Tongue (tissue), 2 donors: ENCODE measurements around the gene C5orf46. TPM values are rescaled to one million over a fixed set of nuclear protein-coding genes. Genes with fewer than 3 reads are reported as not detected.
"Not testable (repeated sequence)": the region's sequence is repeated elsewhere in the genome, so short reads cannot be mapped to it uniquely, and the experiment has no call there.

Experiments
- DNase-seq: peaks from one replicate; pipeline ENCODE4 v3.0.0-alpha.2; 2015
- total RNA-seq: library from RNA; depleted of rRNA; stranded (reverse); fragments of >200 nt; gene quantifications from one replicate; pipeline ENCODE4 v1.2.3, GENCODE V29; 2014

C5orf46 gene
- total RNA-seq, 1 donor from 2014 or later: 4.2 TPM

DNA sequence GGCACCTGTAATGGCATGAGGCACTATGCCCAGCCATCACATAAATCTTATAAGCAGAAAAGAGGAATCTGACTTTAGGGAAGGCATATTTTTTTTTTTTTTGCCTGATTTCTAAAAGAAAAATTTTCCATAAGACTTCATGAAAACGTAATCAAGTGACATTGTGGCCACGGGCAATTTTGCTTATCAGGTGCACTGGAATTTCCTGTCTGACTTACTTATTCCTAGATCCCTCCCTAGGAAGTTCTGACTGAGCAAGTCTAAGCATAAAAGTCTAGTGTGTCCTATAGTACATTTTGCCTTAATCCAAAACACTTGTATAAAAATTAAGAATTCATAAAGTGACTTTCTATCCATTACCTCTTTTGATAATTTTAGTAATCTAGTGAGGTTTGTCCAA, 12.5 kb downstream of the C5orf46 start:
- no peak for DNase-seq

DNA sequence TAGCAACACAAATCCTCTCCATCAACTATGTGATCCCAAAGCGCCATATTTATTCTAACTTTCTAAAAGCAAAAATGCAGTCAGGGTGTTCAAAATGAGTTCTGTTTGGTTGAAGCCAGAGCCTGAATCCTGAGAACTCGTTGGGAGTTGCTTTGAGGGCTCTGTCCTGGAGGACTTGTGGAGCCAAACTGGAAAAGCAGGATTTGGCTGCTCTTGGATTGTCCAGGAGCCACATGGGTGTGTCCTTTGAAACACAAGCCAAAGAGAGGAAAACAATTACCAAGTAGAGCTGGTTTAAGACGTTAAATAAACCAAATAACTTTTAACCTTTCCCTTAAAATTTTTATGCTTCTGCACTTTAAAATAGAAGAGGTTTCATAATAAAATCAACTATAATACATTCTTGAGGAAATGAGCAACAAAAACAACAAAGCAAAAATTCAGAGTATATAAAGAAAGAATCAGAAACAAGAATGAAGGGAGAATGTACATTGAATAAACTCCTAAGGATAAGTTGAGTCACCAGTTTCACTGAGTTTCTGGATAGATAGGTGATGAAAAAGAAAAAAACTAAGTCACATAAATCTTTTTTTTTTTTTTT, 13.5 kb downstream of the C5orf46 start:
- peak; percentile 27 for DNase-seq

DNA sequence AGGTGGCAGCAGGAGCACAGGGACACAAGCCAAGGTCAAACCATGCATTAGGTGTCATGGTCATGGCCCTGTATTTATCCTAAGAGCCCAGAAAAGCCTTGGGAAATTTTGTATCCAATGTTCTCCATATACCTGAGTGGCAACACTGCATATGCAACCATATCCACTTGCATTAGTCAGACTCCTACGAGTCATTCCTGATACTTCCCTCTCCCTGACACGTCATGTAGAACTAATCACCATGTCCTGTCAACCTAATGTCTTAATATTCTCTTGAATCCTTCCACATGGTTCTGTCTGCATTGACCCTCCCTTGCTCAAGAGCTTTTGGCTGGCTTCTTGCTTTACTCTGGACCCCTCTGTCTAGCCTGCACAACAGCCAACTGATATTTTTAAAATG, 18.4 kb downstream of the C5orf46 start:
- no peak for DNase-seq

DNA sequence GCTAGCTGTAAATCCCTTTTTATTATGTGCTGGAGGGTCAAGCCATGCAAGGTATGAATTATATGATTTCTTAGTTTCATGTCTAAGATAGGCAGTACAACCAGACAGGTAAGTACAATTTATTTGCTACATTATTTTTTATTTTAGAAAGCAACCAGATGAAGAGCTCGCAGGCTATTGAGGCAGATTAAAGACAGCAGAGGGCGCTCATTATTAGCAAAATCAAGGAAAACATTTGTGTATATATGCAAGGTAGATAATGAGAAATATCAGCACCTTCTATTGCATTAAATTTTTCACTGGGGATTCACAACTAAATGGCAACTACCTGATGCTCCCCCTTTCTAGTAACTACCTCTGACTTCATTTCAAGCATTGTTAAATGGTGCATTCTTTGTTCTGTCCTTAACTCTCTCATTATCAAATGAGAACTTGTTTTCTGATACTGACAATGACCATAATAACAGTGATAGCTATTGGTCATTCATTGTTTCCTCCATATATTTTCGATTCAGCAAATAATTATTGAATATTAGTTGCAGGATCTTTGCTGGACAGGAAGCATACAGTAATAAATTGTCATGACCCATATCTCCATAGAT, 19.2 kb downstream of the C5orf46 start:
- DNase-seq: peak; percentile 21

DNA sequence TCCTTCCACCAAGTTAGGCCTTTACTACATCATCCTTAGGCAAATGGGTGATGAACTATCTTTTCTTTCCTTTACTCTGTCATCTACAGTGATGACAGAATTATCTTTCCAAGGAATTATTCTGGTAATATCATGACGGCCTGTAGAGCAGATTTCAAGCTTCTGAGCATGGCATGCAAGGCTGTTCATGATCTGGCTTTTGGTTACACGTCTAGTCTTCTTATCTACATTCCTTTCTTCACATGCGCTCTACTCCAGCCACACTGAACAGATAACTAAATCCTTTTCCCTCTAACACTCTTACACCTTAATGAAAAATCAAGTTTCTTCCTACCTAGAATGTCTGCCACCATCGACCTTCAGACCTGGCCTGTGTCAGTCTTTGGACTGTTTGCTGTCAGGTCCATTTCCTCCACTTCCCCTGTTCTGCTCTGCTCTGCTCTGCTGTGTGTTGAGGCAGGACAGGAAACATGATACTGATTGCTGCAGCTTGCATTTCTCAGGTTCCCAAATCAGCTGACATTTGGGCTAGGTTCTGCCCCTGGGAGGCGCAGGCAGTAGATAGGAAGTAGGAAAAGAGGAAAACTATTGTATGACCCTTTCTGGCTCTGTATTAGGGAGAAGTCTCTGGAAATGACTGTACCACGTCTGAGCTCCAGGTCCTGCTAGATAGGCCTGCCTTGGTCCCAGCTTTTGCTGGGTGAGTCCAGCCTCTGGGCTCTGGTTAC, 23.6 kb downstream of the C5orf46 start:
- no peak for DNase-seq

DNA sequence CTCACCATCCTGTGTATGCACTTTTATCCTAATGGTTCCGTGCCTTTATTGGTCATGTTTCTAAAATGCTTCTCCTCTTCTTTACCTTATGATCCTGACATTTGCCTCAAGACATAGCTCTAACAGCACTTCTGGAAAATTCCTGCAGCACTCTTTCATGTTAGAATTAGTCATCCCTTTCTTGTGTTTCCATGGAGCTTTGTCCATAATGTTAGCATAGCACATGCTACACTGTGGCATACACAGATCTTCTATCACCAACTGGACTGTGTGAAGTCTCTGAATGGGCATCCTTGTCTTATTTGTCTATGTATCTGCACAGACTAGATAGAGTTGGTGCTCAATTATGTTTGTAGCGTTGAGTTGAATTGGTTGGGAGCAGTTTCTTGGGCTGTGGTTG, 25.9 kb downstream of the C5orf46 start:
- DNase-seq: no peak

DNA sequence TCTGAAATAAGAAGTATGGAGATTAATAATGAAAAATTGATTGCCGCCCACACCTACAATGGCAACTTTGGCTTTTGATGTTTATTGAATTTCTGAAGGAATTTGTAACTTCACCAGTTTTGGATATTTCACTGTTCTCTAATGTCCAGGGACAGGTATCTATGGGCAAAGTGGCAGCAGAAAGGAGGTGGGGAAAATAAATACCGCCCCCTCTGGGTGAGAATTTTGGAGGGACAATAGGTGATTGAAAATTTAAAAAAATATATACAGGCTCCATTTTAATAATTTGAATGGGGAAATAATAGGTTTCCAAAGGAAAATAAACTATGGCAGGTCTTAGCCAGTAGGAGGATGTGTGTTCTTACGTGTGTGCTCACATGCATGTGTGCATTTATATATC, 26.6 kb downstream of the C5orf46 start:
- no peak for DNase-seq

DNA sequence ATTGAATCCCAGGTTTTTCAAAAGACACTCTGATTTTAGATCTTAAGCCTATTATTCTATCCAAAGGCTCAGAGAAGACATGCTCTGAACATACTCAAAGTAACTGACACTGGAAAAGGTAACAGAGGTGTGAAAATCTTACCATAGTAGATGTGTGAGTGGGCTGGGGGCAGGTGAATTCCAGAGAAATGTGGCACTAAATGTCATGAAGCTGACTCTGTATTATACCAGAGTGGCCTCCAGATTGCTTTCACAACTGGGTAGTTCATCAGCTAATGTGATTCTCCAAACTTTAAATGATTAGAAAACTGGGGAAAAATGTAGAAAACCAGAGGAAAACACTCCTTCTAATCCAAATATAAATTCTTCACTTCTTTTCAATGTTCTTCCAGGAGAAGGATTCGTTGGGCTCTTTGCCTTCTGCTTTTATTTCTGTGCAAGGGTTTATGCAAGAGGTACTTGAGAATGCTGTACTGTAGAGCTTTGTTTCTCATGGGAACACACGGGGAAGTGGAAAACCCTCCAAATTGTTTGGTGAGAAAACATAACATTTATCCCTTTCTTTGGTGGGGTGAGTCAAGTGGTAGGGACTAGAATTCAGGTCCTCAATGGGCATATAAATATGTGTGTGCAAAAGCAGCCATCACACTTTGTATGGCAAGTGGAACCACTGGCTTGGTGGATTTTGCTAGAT, 28.1 kb downstream of the C5orf46 start, which contains the start of gene SCGB3A2:
Gene SCGB3A2, plus strand, starts transcription at position 646 of the 694 bp plus-strand sequence. CDS start 93 bp downstream, outside the sequence.
- no peak for DNase-seq

DNA sequence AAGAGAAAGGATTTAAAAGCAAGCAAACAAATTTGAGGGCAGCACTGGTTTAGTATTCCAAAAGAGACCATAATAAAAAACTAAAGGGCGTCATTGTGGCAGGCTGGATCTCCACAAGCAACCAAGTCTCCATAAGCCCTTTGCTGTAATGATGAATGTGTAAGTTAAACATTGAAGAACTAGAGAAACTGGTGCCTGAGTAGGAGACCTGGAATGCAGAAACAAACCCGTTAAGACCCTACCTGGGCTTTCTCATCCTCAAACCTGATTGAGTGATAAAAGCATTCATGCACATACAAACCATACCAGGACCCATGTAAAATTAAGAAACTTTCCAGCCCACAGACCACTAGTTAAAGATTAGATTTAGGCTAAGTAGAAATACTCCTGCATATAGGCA, 29.7 kb downstream of the C5orf46 start:
- no peak for DNase-seq

DNA sequence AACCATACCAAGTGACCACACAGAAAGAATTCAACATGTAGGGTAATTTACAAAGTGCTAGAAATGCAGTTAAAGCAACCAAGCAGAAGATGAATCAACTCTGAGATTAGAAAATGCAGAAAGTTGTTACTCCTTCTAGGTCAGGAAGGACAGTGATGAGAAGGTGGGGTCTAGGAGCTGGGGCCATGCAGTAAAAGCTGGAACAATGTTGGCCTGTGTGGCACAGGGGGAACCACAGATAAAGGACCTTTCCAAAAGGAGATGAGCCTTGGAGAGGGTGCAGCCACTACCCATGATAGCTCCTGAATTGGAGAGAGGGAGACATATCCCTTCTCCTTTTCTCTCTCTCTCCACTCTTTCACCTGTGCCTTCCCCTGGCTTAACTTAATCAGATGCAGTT, 30.2 kb downstream of the C5orf46 start:
- no peak for DNase-seq

DNA sequence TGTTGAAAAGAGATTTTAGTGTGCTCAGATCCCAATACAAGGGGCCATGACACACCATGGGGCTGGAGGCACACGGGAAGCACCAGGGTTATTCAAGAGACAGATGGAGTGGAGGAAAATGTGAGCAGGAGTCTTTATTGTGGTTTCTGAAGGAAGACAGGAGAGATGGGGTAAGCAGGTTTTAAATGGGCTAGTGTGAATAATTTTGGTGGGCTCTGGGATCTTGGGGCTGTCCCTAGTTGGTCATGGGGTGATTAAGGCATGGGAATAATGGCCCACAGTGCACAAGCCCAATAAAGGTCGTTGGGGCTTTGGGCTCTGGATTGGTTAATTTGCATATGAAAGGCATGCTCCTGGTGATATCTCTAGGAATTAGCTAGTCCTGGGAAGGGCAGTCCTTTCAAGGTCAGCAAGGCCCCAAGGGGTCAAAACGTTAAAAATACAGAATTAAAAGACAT, 31.4 kb downstream of the C5orf46 start:
- DNase-seq: no peak

DNA sequence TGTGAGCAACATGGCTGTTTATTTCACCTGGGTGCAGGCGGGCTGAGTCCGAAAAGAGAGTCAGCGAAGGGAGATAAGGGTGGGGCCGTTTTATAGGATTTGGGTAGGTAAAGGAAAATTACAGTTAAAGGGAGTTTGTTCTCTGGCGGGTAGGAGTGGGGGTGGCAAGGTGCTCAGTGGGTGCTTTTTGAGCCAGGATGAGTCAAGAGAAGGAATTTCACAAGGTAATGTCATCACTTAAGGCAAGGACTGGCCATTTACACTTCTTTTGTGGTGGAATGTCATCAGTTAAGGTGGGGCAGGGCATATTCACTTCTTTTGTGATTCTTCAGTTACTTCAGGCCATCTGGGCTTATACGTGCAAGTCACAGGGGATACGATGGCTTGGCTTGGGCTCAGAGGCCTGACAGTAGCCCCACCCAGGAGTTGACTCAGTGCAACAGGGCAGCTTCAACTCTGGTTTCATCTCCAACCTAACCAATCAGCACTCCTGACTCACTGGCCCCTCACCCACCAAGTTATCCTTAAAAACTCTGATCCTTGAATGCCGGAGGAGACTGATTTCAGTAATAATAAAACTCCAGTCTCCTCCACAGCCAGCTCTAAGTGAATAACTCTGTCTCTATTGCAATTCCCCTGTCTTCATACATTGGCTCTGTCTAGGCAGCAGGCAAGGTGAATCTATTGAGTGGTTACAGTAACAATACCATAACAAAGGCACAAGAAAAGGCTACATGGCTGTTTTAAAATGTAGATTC, 32.0 kb downstream of the C5orf46 start:
- not testable (repeated sequence) for DNase-seq

DNA sequence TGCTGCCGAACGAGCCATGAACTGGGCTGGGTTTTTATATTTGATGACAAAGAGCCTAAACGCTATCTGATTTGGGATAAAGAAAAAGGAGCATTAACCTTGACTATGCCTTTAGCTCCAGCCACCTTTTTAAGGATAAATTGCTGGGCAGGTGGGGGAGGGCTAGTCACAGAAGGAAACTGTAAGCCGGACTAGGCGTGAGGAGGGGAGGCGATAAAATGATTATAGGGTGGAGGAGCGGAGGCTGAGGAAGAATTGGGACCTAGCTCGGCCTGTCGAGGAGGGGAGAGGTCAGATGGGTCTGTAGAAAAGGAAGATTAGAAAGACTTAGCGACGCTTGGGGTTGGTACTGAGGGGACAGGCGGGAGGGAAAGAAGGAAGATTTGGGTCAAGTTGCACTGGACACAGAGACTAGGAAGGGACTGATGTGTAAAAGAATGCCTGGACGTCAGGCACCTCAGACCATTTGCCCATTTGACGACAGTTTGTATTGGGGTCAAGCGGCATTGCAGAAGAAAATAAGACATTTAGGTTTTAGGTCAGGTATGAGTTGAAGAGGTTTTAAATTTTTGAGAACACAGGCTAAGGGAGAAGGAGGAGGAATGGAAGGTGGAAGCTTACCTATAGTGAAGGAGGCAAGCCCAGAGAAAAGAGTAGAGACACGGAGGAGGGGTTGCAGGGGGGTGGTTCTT, 33.4 kb downstream of the C5orf46 start:
- not testable (repeated sequence) for DNase-seq

DNA sequence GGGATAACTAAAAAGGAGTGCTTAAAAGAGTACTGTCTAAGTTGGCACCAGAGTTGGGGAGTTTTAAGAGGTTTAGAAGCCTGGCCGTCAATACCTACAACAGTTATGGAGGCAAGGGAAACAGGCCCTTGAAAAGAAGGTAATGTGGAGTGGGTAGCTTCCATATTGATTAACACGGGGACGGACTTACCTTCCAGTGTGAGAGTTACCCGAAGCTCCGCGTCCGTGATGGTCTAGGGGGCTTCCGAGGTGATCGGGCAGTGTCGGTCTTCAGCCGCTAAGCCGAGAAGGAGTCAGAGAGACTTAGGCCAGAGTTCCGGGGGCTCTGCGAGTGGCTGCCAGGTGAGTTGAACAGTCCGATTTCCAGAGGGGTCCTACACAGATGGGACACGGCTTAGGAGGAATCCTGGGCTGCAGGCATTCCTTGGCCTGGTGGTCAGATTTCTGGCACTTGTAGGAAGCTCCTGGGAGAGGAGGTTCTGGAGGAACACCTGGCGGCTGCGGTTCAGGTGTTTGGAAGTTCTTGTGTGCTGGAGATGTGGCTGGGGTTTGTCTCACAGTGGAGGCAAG, 34.3 kb downstream of the C5orf46 start:
- DNase-seq: not testable (repeated sequence)

DNA sequence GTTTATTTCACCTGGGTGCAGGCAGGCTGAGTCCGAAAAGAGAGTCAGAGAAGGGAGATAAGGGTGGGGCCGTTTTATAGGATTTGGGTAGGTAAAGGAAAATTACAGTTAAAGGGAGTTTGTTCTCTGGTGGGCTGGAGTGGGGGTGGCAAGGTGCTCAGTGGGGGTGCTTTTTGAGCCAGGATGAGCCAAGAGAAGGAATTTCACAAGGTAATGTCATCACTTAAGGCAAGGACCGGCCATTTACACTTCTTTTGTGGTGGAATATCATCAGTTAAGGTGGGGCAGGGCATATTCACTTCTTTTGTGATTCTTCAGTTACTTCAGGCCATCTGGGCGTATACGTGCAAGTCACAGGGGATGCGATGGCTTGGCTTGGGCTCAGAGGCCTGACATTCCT, 36.4 kb downstream of the C5orf46 start:
- not testable (repeated sequence) for DNase-seq

DNA sequence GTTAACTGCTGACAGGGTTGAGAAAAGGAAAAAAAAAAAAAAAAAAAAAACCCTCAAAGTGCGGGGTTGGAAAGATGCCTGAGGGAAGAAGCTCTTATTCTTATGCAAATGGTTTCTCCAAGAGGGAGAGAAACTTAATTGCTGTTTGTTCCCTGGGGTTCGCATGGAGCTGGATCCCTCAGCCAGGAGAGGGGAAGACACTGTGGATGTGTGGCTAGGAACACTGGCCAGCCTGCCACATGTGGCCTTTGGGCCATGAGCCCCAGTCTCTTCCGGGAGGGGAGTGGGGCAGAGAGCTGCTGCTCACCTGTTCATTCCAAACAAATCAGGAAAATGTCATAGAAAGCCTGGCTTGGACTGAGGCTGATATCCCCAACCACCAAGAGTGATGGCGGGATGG, 37.2 kb downstream of the C5orf46 start:
- DNase-seq: no peak

DNA sequence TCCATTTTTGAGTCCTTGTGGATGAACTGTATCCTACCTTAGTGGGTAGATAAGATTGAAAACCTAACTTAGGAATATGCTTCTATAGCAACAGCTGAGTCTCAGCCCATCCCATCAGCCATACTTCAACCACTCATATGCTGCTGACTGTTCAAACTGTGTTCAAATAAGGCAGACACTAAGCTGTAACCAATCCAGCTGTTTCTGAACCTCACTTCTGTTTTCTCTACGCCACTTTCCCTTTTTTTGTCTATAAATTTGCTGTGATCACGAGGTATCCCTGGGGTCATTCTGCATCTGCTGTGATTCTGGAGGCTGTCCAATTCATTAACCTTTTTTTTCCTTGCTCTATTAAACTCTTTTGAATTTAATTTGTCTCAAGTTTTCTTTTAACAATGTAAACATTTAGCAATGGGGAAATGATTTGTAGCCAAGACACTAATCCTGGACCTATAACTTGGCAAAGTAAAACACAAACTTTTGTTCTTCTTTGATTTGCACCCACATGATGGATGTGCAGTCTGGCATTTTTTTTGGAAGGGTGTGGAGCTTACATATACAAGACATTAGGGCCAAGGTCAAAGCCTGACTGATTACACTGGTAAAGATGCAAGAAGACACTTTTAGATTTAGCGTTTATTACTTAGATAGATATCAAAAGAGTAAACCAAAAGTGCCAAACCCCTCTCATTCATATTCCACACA, 42.7 kb downstream of the C5orf46 start:
- DNase-seq: peak; percentile 68

DNA sequence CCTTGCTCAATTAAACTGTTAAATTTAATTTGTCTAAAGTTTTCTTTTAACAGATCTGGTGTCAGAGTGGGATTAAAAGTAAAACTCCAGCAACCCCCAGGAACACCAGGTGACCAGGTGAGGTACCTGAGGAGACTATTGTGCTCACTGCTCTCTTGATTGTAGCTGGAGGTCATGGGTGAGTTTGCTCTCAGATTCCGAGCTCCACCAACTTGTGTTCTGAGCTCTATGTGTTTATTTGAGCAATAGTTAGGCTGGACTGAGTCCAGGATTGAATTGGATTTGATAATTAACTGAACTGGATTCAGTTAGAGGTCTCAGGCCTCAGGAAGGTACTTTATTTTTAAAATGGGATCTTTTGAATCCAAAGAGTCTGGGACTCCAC, 45.7 kb downstream of the C5orf46 start:
- DNase-seq: no peak

DNA sequence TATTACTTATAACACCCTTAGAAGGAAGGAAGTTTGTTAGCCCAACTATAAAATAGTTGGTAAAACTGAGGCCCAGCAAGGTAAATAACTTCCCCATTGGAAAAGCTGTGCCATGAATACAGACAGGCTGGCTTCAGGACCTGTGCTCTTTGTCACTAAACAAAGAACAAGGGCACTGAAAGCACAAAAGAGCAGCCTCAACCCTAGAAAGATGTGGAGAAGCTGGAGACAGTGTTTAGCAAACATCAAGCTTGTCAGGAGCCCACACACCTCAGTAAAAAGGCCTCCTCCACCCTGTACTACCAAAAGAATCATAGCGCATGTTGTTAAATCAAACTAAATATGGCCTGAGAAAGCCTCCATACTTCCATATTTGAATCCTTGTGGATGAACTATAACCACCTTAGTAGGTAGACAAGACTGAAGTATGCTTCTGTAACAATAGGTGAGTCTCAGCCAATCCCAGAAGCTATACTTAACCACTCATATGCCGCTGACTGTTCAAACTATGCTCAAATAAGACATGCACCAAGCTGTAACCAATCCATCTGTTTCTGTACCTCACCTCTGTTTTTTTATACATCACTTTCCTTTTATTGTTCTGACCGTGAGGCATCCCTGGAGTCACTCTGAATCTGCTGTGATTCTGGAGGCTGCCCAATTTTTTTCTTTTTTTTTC, 46.2 kb downstream of the C5orf46 start:
- DNase-seq: no peak

DNA sequence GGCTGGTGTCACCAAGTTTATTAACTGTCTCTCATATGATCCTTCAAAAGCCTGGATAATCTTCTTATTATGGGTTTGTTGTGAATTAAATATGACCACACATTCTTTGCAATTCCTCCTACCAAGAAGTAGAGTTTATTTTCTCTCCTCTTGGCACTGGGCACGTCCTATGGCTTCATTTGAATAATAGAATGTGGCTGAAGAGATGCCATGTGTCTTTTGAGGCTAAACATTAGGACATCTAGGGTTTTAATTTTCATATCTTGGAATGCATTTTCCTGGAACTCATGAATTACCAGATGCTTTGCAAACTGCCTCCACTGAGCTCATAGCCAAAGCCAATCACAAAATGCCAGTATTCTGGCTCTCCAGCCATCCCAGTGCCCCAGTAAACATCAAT, 47.8 kb downstream of the C5orf46 start:
- DNase-seq: no peak
